K562 (cell line): Measurements from ENCODE around the gene ARMC9. TPM values are rescaled to one million over a fixed set of nuclear protein-coding genes. Genes with fewer than 3 reads are reported as not detected.

Experiments used
- ATAC-seq: fragments of 200-7000 bp; cut with Tn5 transposase; 3 replicates; pipeline ENCODE4 v1.9.1; 2020; ENCODE audit warnings: moderate library complexity
- BruUV-seq: library from RNA; stranded (reverse); fragments of 400-500 nt; replicated peaks from 2 replicates; lab custom pipeline; 2021; lab: Mats Ljungman, UMichigan
- CTCF ChIA-PET: fragments of 300-600 bp; formaldehyde crosslinking; extraction: SDS; loops from one replicate; lab custom pipeline; 2021; ENCODE audit warnings: low intra/inter-chr PET ratio; lab: Yijun Ruan, JAX
- POLR2A ChIA-PET: fragments of 300-600, 350-650 bp; sonication (Branson Sonifier 250); formaldehyde crosslinking; extraction: SDS; loops from one replicate; lab custom pipeline; 2021; ENCODE audit warnings: antibody characterized with exemption, inconsistent platforms; lab: Yijun Ruan, JAX
- DNase-seq, 4 experiments: peaks; one replicate each; pipeline versions ENCODE4 v3.0.0 to v3.0.0-alpha.2; 2011 to 2018; ENCODE audit warnings: low spot score in 3 of 4, mixed read lengths in 3 of 4; ENCODE audit errors: extremely low read depth in 1 of 4
- FAIRE-seq: peaks from 2 replicates; lab custom pipeline; 2011; peaks lifted over from hg19 to GRCh38; lab: Jason Lieb, UNC
- H2AFZ ChIP-seq: 2 replicates; pipeline ENCODE4 v1.6.0; 2011; ENCODE audit warnings: low read depth, low read length, control low read depth, inconsistent platforms
- H3K27ac ChIP-seq: fragments of 200-600 bp; 3 replicates; pipeline ENCODE4 v1.8.0; 2011; ENCODE audit warnings: low read depth, mild to moderate bottlenecking, control low read depth, inconsistent platforms, low read length, moderate library complexity, mixed read lengths; ENCODE audit errors: extremely low read depth
- H3K27me3 ChIP-seq, 2 experiments: fragments of 300-600 bp in 1 of 2; 2 replicates in 1 of 2; 3 replicates in 1 of 2; pipeline versions ENCODE4 v1.6.0 to v1.8.0; 2011; ENCODE audit warnings: inconsistent platforms in 2 of 2, low read length in 2 of 2, mild to moderate bottlenecking in 1 of 2, mixed read lengths in 1 of 2, moderate library complexity in 1 of 2; ENCODE audit not compliant: control insufficient read depth in 2 of 2, insufficient read depth in 2 of 2
- H3K36me3 ChIP-seq: fragments of 300-600 bp; 3 replicates; pipeline ENCODE4 v1.8.0; 2011; ENCODE audit warnings: mild to moderate bottlenecking, low read length, inconsistent platforms; ENCODE audit not compliant: control insufficient read depth, insufficient read depth
- H3K4me1 ChIP-seq, 2 experiments: fragments of 200-600 bp in 1 of 2; replicated peaks in 1 of 2; 2 replicates in 1 of 2; 3 replicates in 1 of 2; pipeline versions ENCODE4 v1.5.1 to v1.8.0; 2011; ENCODE audit warnings: inconsistent platforms in 2 of 2, low read length in 2 of 2, mild to moderate bottlenecking in 1 of 2, mixed read lengths in 1 of 2, moderate library complexity in 1 of 2; ENCODE audit not compliant: control insufficient read depth in 2 of 2, insufficient read depth in 2 of 2
- H3K4me2 ChIP-seq: 2 replicates; pipeline ENCODE4 v1.6.1; 2011; ENCODE audit warnings: low read length, control low read depth, inconsistent platforms, mixed read lengths; ENCODE audit not compliant: insufficient read depth
- H3K4me3 ChIP-seq: fragments of 200-600 bp; sonication (generic), shearing (Covaris generic); 2 replicates; pipeline ENCODE4 v1.5.1; 2016; ENCODE audit warnings: control low read depth, inconsistent platforms
- H3K79me2 ChIP-seq: fragments of 200-600 bp; 3 replicates; pipeline ENCODE4 v1.8.0; 2011; ENCODE audit warnings: low read length, inconsistent platforms; ENCODE audit not compliant: control insufficient read depth, insufficient read depth
- H3K9ac ChIP-seq, 2 experiments: 2 replicates each; pipeline versions ENCODE4 v1.6.0 to v1.6.1; 2011; ENCODE audit warnings: low read depth in 2 of 2, low read length in 2 of 2, control low read depth in 1 of 2, inconsistent platforms in 1 of 2, mild to moderate bottlenecking in 1 of 2, mixed read lengths in 1 of 2; ENCODE audit not compliant: insufficient read depth in 1 of 2
- H3K9me1 ChIP-seq: one replicate; pipeline ENCODE4 v1.6.0; 2011; ENCODE audit warnings: inconsistent platforms, mild to moderate bottlenecking, low read length, moderate library complexity; ENCODE audit not compliant: control insufficient read depth, insufficient read depth
- H3K9me3 ChIP-seq: replicated peaks from 2 replicates; pipeline ENCODE4 v1.5.1; 2011; ENCODE audit warnings: low read depth, low read length, inconsistent platforms; ENCODE audit not compliant: control insufficient read depth, insufficient read depth
- H4K20me1 ChIP-seq: replicated peaks from 2 replicates; pipeline ENCODE4 v1.6.1; 2011; ENCODE audit warnings: low read length, inconsistent platforms, mixed read lengths; ENCODE audit not compliant: control insufficient read depth, insufficient read depth
- ATF1 ChIP-seq, 2 experiments: fragments of 450-650 bp in 1 of 2; IDR thresholded peaks; 2 replicates each; pipeline ENCODE4 v1.6.1; 2016; ENCODE audit warnings: missing compliant biosample characterization in 1 of 2, missing genetic modification characterization in 1 of 2
- BCL6 ChIP-seq: fragments of 250-450 bp; sonication (Bioruptor Pico); IDR thresholded peaks from 2 replicates; pipeline ENCODE4 v1.4.0; 2020
- CBX3 ChIP-seq, 2 experiments: IDR thresholded peaks; 1 replicate in 1 of 2; 2 replicates in 1 of 2; pipeline ENCODE4 v1.6.1; 2012; ENCODE audit warnings: inconsistent platforms in 2 of 2, low read length in 2 of 2, borderline replicate concordance in 1 of 2, control low read depth in 1 of 2
- FIP1L1 ChIP-seq: fragments of 200-400 bp; formaldehyde crosslinking; IDR thresholded peaks from 2 replicates; pipeline ENCODE4 v1.6.1; 2018; ENCODE audit warnings: mild to moderate bottlenecking, low read depth, low read length; ENCODE audit not compliant: poor library complexity, severe bottlenecking
- KAT8 ChIP-seq: fragments of 450-650 bp; IDR thresholded peaks from 2 replicates; pipeline ENCODE4 v1.6.1; 2016; ENCODE audit warnings: low read depth, mild to moderate bottlenecking
- MED1 ChIP-seq: sonication (generic); formaldehyde crosslinking; IDR thresholded peaks from 2 replicates; pipeline ENCODE4 v1.8.1; 2023; ENCODE audit warnings: missing genetic modification reagents, borderline replicate concordance
- MTA2 ChIP-seq: fragments of 450-650 bp; IDR thresholded peaks from 2 replicates; pipeline ENCODE4 v1.6.1; 2016; ENCODE audit warnings: low read depth
- NEUROD1 ChIP-seq: fragments of 150-350 bp; IDR thresholded peaks from 2 replicates; pipeline ENCODE4 v1.6.1; 2014; ENCODE audit warnings: borderline replicate concordance, low read length, low read depth; ENCODE audit not compliant: partially characterized antibody
- PURB ChIP-seq: sonication (generic); formaldehyde crosslinking; IDR thresholded peaks from 2 replicates; pipeline ENCODE4 v1.9.0; 2021; ENCODE audit warnings: low read depth, mild to moderate bottlenecking, missing genetic modification reagents
- TAF15 ChIP-seq: fragments of 200-400 bp; formaldehyde crosslinking; IDR thresholded peaks from 2 replicates; pipeline ENCODE4 v1.6.1; 2017; ENCODE audit warnings: mild to moderate bottlenecking, low read depth, low read length, moderate library complexity
- TEAD2 ChIP-seq: fragments of 450-650 bp; IDR thresholded peaks from 2 replicates; pipeline ENCODE4 v1.6.1; 2016; ENCODE audit warnings: missing genetic modification characterization, control low read depth, missing compliant biosample characterization
- ZKSCAN8 ChIP-seq: fragments of 200-800 bp; sonication (Bioruptor generic); IDR thresholded peaks from 2 replicates; pipeline ENCODE4 v1.6.1; 2016; ENCODE audit warnings: missing genetic modification characterization, missing compliant biosample characterization
- ZNF239 ChIP-seq: fragments of 250-450 bp; sonication (Bioruptor Pico); IDR thresholded peaks from 2 replicates; pipeline ENCODE4 v1.4.0; 2020; ENCODE audit warnings: mild to moderate bottlenecking
- ZNF408 ChIP-seq: fragments of 250-450 bp; sonication (Bioruptor Pico); IDR thresholded peaks from 2 replicates; pipeline ENCODE4 v1.4.0; 2020; ENCODE audit warnings: low read depth, mild to moderate bottlenecking, moderate library complexity
- ZNF431 ChIP-seq: sonication (generic); formaldehyde crosslinking; IDR thresholded peaks from 2 replicates; pipeline ENCODE4 v1.8.0; 2022; ENCODE audit warnings: mild to moderate bottlenecking, missing genetic modification reagents
- ZNF696 ChIP-seq: fragments of 250-450 bp; sonication (Bioruptor Pico); conservative IDR thresholded peaks from 2 replicates; pipeline ENCODE4 v1.4.0; 2020; ENCODE audit warnings: mild to moderate bottlenecking, moderate library complexity
- WGBS: fragments of 100-300 bp; shearing (Covaris generic); methylation state at CpG from one replicate; pipeline ENCODE4 v1.1.6; 2016; ENCODE audit warnings: low coverage, mixed read lengths; ENCODE audit not compliant: insufficient coverage; ENCODE audit errors: missing lambda C conversion rate; 5-methylcytosine and 5-hydroxymethylcytosine counted together
- in situ Hi-C: fragments of 300-500 bp; cut with MboI; formaldehyde crosslinking; loops from 4 replicates; pipeline ENCODE4 v1.15.0; 2018; ENCODE audit warnings: inconsistent platforms, mixed read lengths
- intact Hi-C: fragments of 100-400 bp; cut with micrococcal nuclease; formaldehyde crosslinking; loops from 2 replicates; pipeline ENCODE4 v1.14.2; 2022
- polyA plus RNA-seq, 8 experiments: library from polyadenylated mRNA; depleted of rRNA in 4 of 8; stranded (reverse) in 5 of 8; unstranded in 3 of 8; fragments of >200 nt; fragmentation: Nextera tagmentation in 2 of 8; fragmentation: Illumina TruSeq in 1 of 8; extraction: Ambion mirVana in 2 of 8; extraction: Trizol in 1 of 8; gene quantifications; 2 replicates each; pipeline versions ENCODE4 v1.2.1 to v1.2.3, GENCODE V29; 2011 to 2014; ENCODE audit warnings: inconsistent platforms in 1 of 8, missing spikeins in 1 of 8
- total RNA-seq, 7 experiments: library from RNA; depleted of rRNA in 6 of 7; stranded (reverse); fragments of >200 nt in 6 of 7; fragmentation: Illumina TruSeq in 2 of 7; extraction: Trizol in 2 of 7; gene quantifications; 2 replicates each; pipeline versions ENCODE4 v1.2.1 to v1.2.3, GENCODE V29; 2011 to 2021; ENCODE audit warnings: low replicate concordance in 1 of 7
- TF ChIP-seq, protein P1 (sequence below): sonication (generic); formaldehyde crosslinking; IDR thresholded peaks from 2 replicates; pipeline ENCODE4 v1.8.0; 2022; ENCODE audit warnings: missing genetic modification reagents, mild to moderate bottlenecking, borderline replicate concordance
- TF ChIP-seq, protein P2 (sequence below): sonication (generic); formaldehyde crosslinking; IDR thresholded peaks from 2 replicates; pipeline ENCODE4 v1.8.1; 2023; ENCODE audit warnings: mild to moderate bottlenecking, missing genetic modification reagents
- TF ChIP-seq, protein P3 (sequence below): fragments of 450-650 bp; IDR thresholded peaks from one replicate; pipeline ENCODE4 v1.6.1; 2018; ENCODE audit warnings: mild to moderate bottlenecking, moderate library complexity; ENCODE audit not compliant: partially characterized antibody

Gene ARMC9
- total and polyA plus RNA-seq, 9 of the 15 experiments (the other 6 are each of a cell fraction or from before 2014, with no cell fraction given): 0.36 to 2.3 (median 1.1) TPM

DNA sequence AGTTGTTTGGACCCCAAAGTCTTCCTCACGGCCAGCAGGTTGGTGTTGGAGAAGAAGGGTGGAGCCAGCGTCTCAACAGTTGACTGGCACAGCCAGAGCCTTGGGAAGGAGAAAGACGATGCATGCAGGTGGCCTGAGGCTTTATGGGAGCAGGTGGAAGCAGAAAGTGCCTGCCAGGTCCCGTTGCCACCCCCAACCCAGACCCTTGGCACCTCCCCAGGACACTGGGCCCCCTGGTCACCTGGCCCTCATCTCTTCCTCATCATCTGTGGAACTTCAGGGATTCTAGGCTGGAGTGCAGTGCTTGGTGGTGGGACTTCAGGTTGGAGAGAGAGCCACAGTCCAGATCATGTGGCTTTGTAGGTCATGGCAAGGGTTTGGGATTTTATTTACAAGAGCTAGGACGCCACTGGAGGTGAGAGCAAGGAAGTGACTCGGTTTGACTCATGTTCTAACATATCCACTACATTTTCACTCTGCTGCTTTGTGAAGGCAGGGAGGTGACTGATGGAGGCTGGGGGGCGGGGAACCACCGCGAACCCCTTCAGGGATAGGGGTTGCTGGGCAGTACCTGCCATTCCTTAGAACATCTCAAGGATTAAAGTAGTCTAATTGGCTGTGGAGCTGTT lies 134.6 kb downstream of the ARMC9 start:
- WGBS: 28% methylated on average over 5 of the region's 9 CpGs
- Histone ChIP-seq H3K79me2 (no peaks in the 10 kb centered on the region), H3K9me3 (no peaks in the 10 kb centered on the region), H3K9ac (no peak overlapping the region), H4K20me1 (no peaks in the 10 kb centered on the region), H3K4me3 (no peak overlapping the region), H3K27ac (no peak overlapping the region), H2AFZ (no peak overlapping the region), H3K4me1 (peaks cover 0 to 2% of the 10 kb centered on the region in 2 experiments; a peak in 1 of 5 replicates), H3K27me3 (peaks cover 0 to 57% of the 10 kb centered on the region in 2 experiments; a peak in 3 of 5 replicates), H3K36me3 (no peaks in the 10 kb centered on the region), H3K4me2 (no peak overlapping the region), H3K9me1 (no peaks in the 10 kb centered on the region)
- POLR2A ChIA-PET: no interaction called here
- no peak for FAIRE-seq
- in situ Hi-C loops: no loop called here
- no peak for ATAC-seq
- CTCF ChIA-PET: no interaction called here
- TF ChIP-seq, protein P1, sequence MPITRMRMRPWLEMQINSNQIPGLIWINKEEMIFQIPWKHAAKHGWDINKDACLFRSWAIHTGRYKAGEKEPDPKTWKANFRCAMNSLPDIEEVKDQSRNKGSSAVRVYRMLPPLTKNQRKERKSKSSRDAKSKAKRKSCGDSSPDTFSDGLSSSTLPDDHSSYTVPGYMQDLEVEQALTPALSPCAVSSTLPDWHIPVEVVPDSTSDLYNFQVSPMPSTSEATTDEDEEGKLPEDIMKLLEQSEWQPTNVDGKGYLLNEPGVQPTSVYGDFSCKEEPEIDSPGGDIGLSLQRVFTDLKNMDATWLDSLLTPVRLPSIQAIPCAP (CRISPR knock-in tag): no peak
- no peak for TF ChIP-seq CBX3 (IDR thresholded peaks at IDR 0.05; ENCODE audit: borderline replicate concordance in 1 of 2, low read length in 2 of 2)
- TF ChIP-seq ZNF239 (CRISPR knock-in tag): no peak
- no peak for TF ChIP-seq MED1 (CRISPR knock-in tag)
- no peak for TF ChIP-seq MTA2
- no peak for TF ChIP-seq FIP1L1
- TF ChIP-seq, protein P2, sequence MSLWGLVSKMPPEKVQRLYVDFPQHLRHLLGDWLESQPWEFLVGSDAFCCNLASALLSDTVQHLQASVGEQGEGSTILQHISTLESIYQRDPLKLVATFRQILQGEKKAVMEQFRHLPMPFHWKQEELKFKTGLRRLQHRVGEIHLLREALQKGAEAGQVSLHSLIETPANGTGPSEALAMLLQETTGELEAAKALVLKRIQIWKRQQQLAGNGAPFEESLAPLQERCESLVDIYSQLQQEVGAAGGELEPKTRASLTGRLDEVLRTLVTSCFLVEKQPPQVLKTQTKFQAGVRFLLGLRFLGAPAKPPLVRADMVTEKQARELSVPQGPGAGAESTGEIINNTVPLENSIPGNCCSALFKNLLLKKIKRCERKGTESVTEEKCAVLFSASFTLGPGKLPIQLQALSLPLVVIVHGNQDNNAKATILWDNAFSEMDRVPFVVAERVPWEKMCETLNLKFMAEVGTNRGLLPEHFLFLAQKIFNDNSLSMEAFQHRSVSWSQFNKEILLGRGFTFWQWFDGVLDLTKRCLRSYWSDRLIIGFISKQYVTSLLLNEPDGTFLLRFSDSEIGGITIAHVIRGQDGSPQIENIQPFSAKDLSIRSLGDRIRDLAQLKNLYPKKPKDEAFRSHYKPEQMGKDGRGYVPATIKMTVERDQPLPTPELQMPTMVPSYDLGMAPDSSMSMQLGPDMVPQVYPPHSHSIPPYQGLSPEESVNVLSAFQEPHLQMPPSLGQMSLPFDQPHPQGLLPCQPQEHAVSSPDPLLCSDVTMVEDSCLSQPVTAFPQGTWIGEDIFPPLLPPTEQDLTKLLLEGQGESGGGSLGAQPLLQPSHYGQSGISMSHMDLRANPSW: no peak
- TF ChIP-seq ZNF431 (CRISPR knock-in tag): no peak
- no peak for TF ChIP-seq PURB
- TF ChIP-seq ZNF408: no peak
- no peak for TF ChIP-seq ATF1 (CRISPR knock-in tag; IDR thresholded peaks at IDR 0.05)
- no peak for TF ChIP-seq ATF1 (tag; IDR thresholded peaks at IDR 0.05)
- TF ChIP-seq KAT8: no peak
- no peak for TF ChIP-seq TAF15
- no peak for TF ChIP-seq TEAD2
- TF ChIP-seq NEUROD1: no peak
- TF ChIP-seq ZKSCAN8 (CRISPR knock-in tag): no peak
- TF ChIP-seq BCL6 (CRISPR knock-in tag): no peak
- TF ChIP-seq ZNF696: no peak
- TF ChIP-seq, protein P3, sequence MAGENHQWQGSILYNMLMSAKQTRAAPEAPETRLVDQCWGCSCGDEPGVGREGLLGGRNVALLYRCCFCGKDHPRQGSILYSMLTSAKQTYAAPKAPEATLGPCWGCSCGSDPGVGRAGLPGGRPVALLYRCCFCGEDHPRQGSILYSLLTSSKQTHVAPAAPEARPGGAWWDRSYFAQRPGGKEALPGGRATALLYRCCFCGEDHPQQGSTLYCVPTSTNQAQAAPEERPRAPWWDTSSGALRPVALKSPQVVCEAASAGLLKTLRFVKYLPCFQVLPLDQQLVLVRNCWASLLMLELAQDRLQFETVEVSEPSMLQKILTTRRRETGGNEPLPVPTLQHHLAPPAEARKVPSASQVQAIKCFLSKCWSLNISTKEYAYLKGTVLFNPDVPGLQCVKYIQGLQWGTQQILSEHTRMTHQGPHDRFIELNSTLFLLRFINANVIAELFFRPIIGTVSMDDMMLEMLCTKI: no peak
- no peak for DNase-seq
- intact Hi-C loops: no loop called here
- BruUV-seq: no TSS peak
